HEK293 (cell line): ENCODE results near the gene ZC3H4.

Experiments
- EGR2 ChIP-seq: fragments of 450-650 bp; formaldehyde crosslinking; IDR thresholded peaks from 2 replicates; pipeline ENCODE4 v1.5.1; 2016; ENCODE audit warnings: low read depth, missing biosample characterization, missing genetic modification characterization
- KLF10 ChIP-seq: fragments of 450-650 bp; IDR thresholded peaks from 2 replicates; pipeline ENCODE4 v1.5.1; 2018; ENCODE audit warnings: missing biosample characterization, mild to moderate bottlenecking, missing genetic modification characterization
- MEIS1 ChIP-seq: sonication (generic); formaldehyde crosslinking; IDR thresholded peaks from 2 replicates; pipeline ENCODE4 v1.8.1; 2022; ENCODE audit warnings: missing genetic modification reagents, mild to moderate bottlenecking, borderline replicate concordance
- MYNN ChIP-seq: fragments of 450-650 bp; formaldehyde crosslinking; IDR thresholded peaks from 2 replicates; pipeline ENCODE4 v1.5.1; 2016; ENCODE audit warnings: missing biosample characterization, missing genetic modification characterization, borderline replicate concordance
- OSR2 ChIP-seq: fragments of 450-650 bp; formaldehyde crosslinking; IDR thresholded peaks from 2 replicates; pipeline ENCODE4 v1.5.1; 2016; ENCODE audit warnings: missing biosample characterization, missing genetic modification characterization
- PRDM10 ChIP-seq: fragments of 450-650 bp; formaldehyde crosslinking; IDR thresholded peaks from 2 replicates; pipeline ENCODE4 v1.5.1; 2016; ENCODE audit warnings: missing biosample characterization, missing genetic modification characterization
- RBAK ChIP-seq: fragments of 450-650 bp; formaldehyde crosslinking; IDR thresholded peaks from 2 replicates; pipeline ENCODE4 v1.5.1; 2016; ENCODE audit warnings: missing biosample characterization, missing genetic modification characterization
- TCF7L2 ChIP-seq: IDR thresholded peaks from 2 replicates; pipeline ENCODE4 v1.6.1; 2011; ENCODE audit warnings: low read depth, mild to moderate bottlenecking, inconsistent platforms, low read length, moderate library complexity, borderline replicate concordance
- ZBTB1 ChIP-seq: fragments of 450-650 bp; formaldehyde crosslinking; IDR thresholded peaks from 2 replicates; pipeline ENCODE4 v1.5.1; 2016; ENCODE audit warnings: missing biosample characterization, missing genetic modification characterization
- ZBTB26 ChIP-seq: fragments of 450-650 bp; formaldehyde crosslinking; optimal IDR thresholded peaks from 2 replicates; pipeline ENCODE3; 2016; ENCODE audit warnings: missing biosample characterization, mild to moderate bottlenecking, missing genetic modification characterization
- ZNF114 ChIP-seq: fragments of 450-650 bp; formaldehyde crosslinking; IDR thresholded peaks from 2 replicates; pipeline ENCODE4 v1.5.0; 2017; ENCODE audit warnings: missing biosample characterization, missing genetic modification characterization
- ZNF221 ChIP-seq: fragments of 450-650 bp; formaldehyde crosslinking; IDR thresholded peaks from 2 replicates; pipeline ENCODE4 v1.5.1; 2017; ENCODE audit warnings: missing biosample characterization, missing genetic modification characterization, borderline replicate concordance
- ZNF23 ChIP-seq: fragments of 450-650 bp; formaldehyde crosslinking; IDR thresholded peaks from 2 replicates; pipeline ENCODE4 v1.5.1; 2016; ENCODE audit warnings: missing biosample characterization, missing genetic modification characterization, borderline replicate concordance
- ZNF280D ChIP-seq: fragments of 450-650 bp; formaldehyde crosslinking; IDR thresholded peaks from 2 replicates; pipeline ENCODE4 v1.5.1; 2016; ENCODE audit warnings: missing biosample characterization, missing genetic modification characterization
- ZNF404 ChIP-seq: fragments of 450-650 bp; formaldehyde crosslinking; IDR thresholded peaks from 2 replicates; pipeline ENCODE4 v1.5.1; 2017; ENCODE audit warnings: missing biosample characterization, missing genetic modification characterization
- ZNF530 ChIP-seq: fragments of 450-650 bp; formaldehyde crosslinking; IDR thresholded peaks from 2 replicates; pipeline ENCODE4 v1.5.1; 2016; ENCODE audit warnings: low read depth, missing biosample characterization, missing genetic modification characterization
- ZNF600 ChIP-seq: fragments of 450-650 bp; formaldehyde crosslinking; IDR thresholded peaks from 2 replicates; pipeline ENCODE4 v1.5.1; 2016; ENCODE audit warnings: missing biosample characterization, missing genetic modification characterization
- ZNF624 ChIP-seq: fragments of 450-650 bp; formaldehyde crosslinking; IDR thresholded peaks from 2 replicates; pipeline ENCODE4 v1.5.1; 2017; ENCODE audit warnings: missing biosample characterization, missing genetic modification characterization
- ZNF639 ChIP-seq: fragments of 450-650 bp; formaldehyde crosslinking; IDR thresholded peaks from 2 replicates; pipeline ENCODE4 v1.5.1; 2016; ENCODE audit warnings: missing biosample characterization, missing genetic modification characterization
- ZNF677 ChIP-seq: fragments of 450-650 bp; IDR thresholded peaks from 2 replicates; pipeline ENCODE4 v1.5.0; 2018; ENCODE audit warnings: missing biosample characterization, mild to moderate bottlenecking, missing genetic modification characterization, moderate library complexity
- ZNF747 ChIP-seq: fragments of 450-650 bp; formaldehyde crosslinking; IDR thresholded peaks from 2 replicates; pipeline ENCODE4 v1.5.1; 2016; ENCODE audit warnings: missing biosample characterization, missing genetic modification characterization
- ZNF843 ChIP-seq: fragments of 450-650 bp; formaldehyde crosslinking; IDR thresholded peaks from 2 replicates; pipeline ENCODE4 v1.5.1; 2016; ENCODE audit warnings: missing biosample characterization, missing genetic modification characterization
- ZSCAN16 ChIP-seq: fragments of 450-650 bp; formaldehyde crosslinking; IDR thresholded peaks from 2 replicates; pipeline ENCODE4 v1.5.1; 2016; ENCODE audit warnings: missing biosample characterization, missing genetic modification characterization
- ZSCAN23 ChIP-seq: fragments of 450-650 bp; formaldehyde crosslinking; IDR thresholded peaks from 2 replicates; pipeline ENCODE4 v1.5.1; 2016; ENCODE audit warnings: missing biosample characterization, missing genetic modification characterization
- TF ChIP-seq, protein P1 (sequence below): fragments of 450-650 bp; formaldehyde crosslinking; IDR thresholded peaks from 2 replicates; pipeline ENCODE4 v1.5.1; 2017; ENCODE audit warnings: missing biosample characterization, missing genetic modification characterization
- TF ChIP-seq, protein P2 (sequence below): fragments of 450-650 bp; IDR thresholded peaks from 2 replicates; pipeline ENCODE4 v1.5.1; 2018; ENCODE audit warnings: missing biosample characterization, missing genetic modification characterization

Gene ZC3H4

GRCh38 chr19:47047763-47048405 is 65.7 kb downstream of the ZC3H4 start (continued):
- TF ChIP-seq PRDM10 (peak; percentile 80), ZNF404 (tag by site-specific recombination) (no peak), RBAK (tag by site-specific recombination) (no peak), ZNF114 (tag by site-specific recombination) (no peak), OSR2 (no peak), ZNF280D (tag by site-specific recombination) (no peak), ZNF747 (tag by site-specific recombination) (no peak), ZNF624 (tag by site-specific recombination) (no peak), ZBTB1 (tag by site-specific recombination) (no peak), KLF10 (no peak), ZNF530 (tag by site-specific recombination) (no peak), ZSCAN23 (tag by site-specific recombination) (peak; percentile 28; the same call in 1 of the 2 replicates), ZNF23 (tag by site-specific recombination) (no peak), ZNF639 (tag by site-specific recombination) (peak; percentile 38; the same call in 1 of the 2 replicates), ZNF221 (tag by site-specific recombination) (no peak), TCF7L2 (no peak), ZBTB26 (tag by site-specific recombination) (peak; percentile 51), ZNF600 (tag by site-specific recombination) (0 out of 2 replicates have a peak, but pooled peaks have one; percentile 56), EGR2 (tag by site-specific recombination) (no peak), MYNN (tag by site-specific recombination) (no peak), MEIS1 (CRISPR knock-in tag) (no peak), ZNF843 (tag by site-specific recombination) (peak; percentile 51; the same call in 1 of the 2 replicates), ZSCAN16 (no peak), ZNF677 (tag by site-specific recombination) (no peak)
- TF ChIP-seq, protein P1, sequence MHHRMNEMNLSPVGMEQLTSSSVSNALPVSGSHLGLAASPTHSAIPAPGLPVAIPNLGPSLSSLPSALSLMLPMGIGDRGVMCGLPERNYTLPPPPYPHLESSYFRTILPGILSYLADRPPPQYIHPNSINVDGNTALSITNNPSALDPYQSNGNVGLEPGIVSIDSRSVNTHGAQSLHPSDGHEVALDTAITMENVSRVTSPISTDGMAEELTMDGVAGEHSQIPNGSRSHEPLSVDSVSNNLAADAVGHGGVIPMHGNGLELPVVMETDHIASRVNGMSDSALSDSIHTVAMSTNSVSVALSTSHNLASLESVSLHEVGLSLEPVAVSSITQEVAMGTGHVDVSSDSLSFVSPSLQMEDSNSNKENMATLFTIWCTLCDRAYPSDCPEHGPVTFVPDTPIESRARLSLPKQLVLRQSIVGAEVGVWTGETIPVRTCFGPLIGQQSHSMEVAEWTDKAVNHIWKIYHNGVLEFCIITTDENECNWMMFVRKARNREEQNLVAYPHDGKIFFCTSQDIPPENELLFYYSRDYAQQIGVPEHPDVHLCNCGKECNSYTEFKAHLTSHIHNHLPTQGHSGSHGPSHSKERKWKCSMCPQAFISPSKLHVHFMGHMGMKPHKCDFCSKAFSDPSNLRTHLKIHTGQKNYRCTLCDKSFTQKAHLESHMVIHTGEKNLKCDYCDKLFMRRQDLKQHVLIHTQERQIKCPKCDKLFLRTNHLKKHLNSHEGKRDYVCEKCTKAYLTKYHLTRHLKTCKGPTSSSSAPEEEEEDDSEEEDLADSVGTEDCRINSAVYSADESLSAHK = 0 out of 2 replicates have a peak, but pooled peaks have one; percentile 11
- TF ChIP-seq, protein P2, sequence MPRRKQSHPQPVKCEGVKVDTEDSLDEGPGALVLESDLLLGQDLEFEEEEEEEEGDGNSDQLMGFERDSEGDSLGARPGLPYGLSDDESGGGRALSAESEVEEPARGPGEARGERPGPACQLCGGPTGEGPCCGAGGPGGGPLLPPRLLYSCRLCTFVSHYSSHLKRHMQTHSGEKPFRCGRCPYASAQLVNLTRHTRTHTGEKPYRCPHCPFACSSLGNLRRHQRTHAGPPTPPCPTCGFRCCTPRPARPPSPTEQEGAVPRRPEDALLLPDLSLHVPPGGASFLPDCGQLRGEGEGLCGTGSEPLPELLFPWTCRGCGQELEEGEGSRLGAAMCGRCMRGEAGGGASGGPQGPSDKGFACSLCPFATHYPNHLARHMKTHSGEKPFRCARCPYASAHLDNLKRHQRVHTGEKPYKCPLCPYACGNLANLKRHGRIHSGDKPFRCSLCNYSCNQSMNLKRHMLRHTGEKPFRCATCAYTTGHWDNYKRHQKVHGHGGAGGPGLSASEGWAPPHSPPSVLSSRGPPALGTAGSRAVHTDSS (tag by site-specific recombination) = no peak
